AG09319 (cell line): ENCODE data around the gene MIGA1.
"Not testable (repeated sequence)": the region's sequence is repeated elsewhere in the genome, so short reads cannot be mapped to it uniquely, and the experiment has no call there.

Experiments used
- DNase-seq: peaks from one replicate; pipeline ENCODE4 v3.0.0-alpha.2; 2010; ENCODE audit warnings: low read depth; ENCODE audit errors: extremely low read depth
- TF ChIP-seq, protein P1 (sequence below): IDR thresholded peaks from 2 replicates; pipeline ENCODE4 v1.5.1; 2011; ENCODE audit warnings: low read depth, mild to moderate bottlenecking, inconsistent platforms, low read length, moderate library complexity

Gene MIGA1

DNA sequence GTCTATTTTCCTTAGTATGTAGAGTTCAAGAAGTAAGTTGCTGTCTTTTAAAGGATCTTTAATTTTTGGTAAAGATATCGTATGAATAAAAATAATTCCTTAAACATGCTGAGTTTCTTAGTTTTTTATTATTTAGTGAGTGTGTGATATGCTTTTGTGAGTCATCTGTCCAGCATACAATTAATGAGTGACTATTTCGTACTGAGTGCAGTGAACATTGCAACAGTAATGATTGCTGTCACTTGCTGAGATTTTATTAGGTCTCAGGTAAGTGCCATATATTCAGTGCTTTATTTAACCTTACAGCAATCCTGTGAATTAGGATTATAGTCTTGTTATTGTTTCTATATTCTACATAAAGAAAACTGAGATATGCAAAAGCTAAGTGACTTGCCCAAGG is 22.6 kb downstream of the MIGA1 start:
- no peak for DNase-seq
- TF ChIP-seq, protein P1, sequence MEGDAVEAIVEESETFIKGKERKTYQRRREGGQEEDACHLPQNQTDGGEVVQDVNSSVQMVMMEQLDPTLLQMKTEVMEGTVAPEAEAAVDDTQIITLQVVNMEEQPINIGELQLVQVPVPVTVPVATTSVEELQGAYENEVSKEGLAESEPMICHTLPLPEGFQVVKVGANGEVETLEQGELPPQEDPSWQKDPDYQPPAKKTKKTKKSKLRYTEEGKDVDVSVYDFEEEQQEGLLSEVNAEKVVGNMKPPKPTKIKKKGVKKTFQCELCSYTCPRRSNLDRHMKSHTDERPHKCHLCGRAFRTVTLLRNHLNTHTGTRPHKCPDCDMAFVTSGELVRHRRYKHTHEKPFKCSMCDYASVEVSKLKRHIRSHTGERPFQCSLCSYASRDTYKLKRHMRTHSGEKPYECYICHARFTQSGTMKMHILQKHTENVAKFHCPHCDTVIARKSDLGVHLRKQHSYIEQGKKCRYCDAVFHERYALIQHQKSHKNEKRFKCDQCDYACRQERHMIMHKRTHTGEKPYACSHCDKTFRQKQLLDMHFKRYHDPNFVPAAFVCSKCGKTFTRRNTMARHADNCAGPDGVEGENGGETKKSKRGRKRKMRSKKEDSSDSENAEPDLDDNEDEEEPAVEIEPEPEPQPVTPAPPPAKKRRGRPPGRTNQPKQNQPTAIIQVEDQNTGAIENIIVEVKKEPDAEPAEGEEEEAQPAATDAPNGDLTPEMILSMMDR = no peak

DNA sequence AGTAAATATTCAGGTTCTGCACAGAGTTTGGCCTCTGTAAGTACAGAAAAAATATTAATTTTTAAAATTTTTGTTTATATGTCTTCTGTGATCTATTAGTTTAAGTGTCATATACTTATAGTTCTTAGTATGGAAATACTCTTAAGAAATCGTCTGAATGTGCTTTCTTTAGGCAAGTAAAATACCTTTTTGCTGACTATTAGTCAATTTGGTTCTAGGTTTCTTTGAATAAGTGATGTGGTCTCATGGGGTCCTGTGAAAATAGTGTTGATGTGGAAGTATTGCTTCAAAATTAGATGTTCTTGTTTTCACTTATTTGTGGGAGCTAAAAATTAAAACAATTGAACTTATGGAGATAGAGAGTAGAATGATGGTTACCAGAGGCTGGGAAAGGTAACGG is 23.9 kb downstream of the MIGA1 start:
- no peak for DNase-seq
- TF ChIP-seq, protein P1 = no peak

DNA sequence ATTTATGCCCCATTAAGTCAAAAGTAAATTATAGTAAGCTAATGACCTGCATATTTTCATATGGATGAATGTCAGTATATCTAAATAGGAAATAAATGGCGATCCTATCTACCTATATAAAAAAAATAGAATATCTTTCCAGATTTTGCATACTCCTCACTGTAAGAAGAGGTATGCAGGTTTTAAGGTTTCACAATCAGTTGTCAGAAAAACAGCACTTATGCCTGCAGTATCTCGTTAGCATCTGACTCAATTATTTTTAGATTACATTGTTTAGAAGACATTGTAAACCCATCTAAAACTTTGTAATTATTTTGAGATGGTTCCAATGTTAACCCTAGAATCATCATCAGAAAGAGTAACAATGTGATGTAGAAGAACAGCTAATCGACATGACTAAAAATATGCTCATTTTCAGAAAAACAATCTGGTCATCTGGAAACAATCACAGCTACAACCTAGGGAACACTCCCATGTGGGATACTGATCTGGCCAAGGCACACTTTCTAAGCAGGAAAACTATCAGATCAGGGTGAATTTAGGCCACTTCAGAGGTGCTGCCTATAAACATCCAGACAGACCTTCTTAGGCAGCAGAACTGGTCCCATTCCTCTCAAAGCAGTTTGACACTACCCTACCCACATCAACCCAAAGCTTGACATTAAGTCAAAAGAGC is 30.5 kb downstream of the MIGA1 start:
- DNase-seq = not testable (repeated sequence)

DNA sequence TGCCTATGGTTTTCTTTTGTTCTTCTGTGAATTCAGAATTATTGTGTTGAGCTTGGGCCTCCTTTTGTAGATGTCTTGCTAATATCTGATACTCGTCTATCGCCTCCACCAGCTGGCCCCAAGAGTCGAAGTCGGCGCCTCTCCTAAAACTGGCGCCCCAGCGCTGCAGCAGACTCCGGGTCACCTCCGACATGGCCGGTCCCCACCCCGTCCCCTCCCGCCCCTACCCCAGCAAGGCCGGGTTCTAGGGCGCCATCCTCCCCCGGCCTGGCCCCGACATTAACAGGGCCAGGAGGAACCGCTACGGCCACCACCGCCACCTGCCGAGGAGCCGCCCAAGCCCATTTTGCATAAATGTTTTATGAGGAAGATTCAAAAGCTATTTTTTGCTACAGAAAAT is 32.1 kb downstream of the MIGA1 start:
- DNase-seq = not testable (repeated sequence)

DNA sequence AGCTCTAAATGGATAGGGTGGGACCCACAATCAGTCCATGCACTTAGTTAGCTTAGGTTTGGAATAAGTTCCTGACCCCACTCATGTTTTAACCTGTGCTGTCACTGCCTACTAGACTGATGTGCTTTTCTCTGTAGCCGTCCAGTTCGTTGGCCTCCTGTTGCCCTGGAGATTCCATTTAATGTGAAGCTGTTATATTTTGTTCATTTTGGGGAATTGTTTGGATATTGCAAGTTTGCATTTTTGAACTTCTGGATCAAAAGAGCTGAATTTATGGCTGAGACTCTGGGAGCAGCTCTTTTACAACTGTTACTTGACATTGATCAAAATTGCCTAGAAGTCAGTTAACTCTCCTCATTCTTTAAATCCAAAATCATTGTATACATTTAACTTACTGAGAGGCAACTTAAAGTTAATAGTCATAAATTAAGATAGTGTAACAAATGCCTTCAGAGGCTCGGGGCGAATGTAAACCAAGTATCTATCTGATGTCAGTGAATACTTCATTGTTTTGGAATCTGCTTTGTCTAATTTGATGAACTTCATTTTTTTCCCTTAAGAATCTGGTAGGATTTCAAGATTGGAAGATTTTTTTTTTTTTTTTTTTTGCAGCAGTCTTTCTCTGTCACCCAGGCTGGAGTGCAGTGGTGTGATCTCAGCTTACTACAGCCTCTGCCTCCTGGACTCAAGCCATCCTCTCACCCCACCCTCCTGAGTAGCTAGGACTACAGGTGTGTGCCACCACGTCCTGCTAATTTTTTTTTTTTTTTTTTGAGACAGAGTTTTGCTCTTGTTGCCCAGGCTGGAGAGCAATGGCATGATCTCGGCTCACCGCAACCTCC is 38.1 kb downstream of the MIGA1 start:
- DNase-seq = no peak
- TF ChIP-seq, protein P1 = no peak

DNA sequence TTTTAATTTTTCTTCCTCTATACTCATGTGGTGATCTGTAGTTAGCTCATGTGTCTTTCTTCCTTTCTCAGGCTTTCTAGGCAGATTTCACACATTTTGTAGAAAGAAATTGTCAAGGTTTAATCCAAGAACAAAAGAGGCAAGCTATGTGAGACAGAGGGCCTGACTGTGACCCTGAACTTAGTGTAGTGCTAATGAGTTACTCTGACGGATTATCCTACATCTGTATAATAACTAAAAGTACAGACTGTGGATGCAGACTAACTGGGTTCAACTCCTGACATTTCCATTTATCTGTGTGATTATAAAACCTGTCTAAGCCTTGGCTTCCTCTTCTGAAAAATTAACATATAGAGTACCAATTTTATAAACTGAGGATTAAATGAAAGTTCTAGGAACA is 40.7 kb downstream of the MIGA1 start:
- no peak for DNase-seq
- TF ChIP-seq, protein P1 = no peak

DNA sequence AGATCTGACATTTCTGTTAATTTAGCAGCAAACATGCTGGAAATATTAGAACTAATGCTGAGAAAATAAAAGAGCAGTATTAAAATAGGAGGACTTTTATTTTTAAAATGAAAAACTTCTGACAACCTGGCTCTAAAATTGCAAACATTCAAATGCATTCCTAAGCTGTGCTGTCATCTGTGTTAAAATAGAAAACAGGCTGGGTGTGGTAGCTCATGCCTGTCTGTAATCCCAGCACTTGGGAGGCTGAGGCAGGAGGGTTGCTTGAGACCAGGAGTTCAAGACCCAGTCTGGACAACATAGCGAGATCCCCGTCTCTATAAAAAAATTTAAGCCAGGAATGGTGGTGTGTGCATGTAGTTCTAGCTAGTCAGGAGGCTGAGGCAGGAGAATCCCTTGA is 44.6 kb downstream of the MIGA1 start:
- TF ChIP-seq, protein P1 = no peak
- DNase-seq = no peak

DNA sequence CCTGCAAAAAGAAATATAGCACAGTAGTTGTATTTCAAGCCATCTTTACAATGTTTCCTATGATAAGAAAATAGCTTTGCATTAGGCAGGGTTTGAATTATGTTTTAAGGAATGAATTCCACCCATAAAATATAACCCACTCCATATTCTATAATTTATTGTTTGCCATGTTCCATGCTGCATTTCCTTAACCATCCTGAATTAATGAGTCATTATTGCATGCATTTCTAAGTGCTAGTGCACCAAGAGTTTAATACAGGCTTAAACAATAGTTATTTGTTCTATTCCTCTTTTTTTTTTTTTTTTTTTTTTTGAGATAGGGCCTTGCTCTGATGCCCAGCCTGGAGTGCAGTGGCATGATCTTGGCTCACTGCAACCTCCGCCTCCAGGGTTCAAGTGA is 45.2 kb downstream of the MIGA1 start:
- DNase-seq = no peak
- TF ChIP-seq, protein P1 = no peak
